ENCODE results near the gene SBF1. TPM values are rescaled to one million over a fixed set of nuclear protein-coding genes. Genes with fewer than 3 reads are reported as not detected.

The SBF1 gene
- total and polyA plus RNA-seq, 2 of the 13 experiments (the other 11 are each of a cell fraction or from before 2014, with no cell fraction given) = 31.7 to 40.9 TPM

DNA sequence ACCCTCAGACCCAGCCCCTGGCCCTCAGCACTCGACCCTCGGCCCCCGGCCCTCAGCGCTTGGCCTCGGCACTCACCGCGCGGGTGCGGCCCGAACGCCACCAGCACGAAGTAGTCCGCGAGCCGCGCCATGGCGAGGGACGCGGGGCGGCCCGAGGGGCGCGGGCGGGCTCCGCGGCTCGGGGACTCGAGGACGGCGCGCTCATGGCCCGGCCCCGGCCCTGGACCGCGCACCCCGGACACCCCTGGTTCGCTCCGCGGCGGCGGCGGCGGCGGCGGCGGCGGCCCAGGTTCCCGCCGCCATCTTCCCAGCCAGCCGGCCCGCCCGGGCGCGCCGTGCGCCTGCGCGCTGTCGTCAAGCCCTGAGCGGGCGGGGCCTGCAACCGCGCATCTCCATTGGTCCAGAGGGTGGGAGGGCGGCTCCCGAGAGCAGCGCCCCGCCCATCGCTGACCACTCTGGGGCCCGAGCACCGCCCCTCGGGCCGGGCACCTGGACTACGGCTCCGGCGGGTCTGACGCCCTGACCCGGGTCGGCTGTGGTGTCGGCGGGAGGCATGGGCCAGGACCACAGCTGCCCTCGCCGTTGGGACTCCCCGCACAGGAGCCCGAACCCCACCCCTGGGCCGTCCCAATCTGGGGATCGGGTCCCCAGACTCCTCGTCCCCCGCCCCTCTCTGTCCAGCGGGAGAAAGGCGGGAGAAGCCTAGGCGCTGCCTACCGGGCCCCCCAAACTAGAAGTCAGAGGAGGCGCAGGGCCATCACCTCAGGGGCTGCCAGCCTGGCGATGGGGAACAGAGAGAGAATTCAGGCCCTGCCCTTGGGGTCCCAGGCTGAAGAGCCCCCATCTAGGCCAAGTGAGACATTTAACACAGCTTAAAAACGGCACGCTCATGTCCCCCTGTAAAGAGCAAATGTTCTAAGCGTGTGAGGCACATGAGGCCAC, at the start of gene SBF1 (continued):
- TF ChIP-seq, protein P1, sequence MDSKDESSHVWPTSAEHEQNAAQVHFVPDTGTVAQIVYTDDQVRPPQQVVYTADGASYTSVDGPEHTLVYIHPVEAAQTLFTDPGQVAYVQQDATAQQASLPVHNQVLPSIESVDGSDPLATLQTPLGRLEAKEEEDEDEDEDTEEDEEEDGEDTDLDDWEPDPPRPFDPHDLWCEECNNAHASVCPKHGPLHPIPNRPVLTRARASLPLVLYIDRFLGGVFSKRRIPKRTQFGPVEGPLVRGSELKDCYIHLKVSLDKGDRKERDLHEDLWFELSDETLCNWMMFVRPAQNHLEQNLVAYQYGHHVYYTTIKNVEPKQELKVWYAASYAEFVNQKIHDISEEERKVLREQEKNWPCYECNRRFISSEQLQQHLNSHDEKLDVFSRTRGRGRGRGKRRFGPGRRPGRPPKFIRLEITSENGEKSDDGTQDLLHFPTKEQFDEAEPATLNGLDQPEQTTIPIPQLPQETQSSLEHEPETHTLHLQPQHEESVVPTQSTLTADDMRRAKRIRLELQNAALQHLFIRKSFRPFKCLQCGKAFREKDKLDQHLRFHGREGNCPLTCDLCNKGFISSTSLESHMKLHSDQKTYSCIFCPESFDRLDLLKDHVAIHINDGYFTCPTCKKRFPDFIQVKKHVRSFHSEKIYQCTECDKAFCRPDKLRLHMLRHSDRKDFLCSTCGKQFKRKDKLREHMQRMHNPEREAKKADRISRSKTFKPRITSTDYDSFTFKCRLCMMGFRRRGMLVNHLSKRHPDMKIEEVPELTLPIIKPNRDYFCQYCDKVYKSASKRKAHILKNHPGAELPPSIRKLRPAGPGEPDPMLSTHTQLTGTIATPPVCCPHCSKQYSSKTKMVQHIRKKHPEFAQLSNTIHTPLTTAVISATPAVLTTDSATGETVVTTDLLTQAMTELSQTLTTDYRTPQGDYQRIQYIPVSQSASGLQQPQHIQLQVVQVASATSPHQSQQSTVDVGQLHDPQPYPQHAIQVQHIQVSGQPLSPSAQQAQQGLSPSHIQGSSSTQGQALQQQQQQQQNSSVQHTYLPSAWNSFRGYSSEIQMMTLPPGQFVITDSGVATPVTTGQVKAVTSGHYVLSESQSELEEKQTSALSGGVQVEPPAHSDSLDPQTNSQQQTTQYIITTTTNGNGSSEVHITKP (CRISPR knock-in tag; IDR thresholded peaks at IDR 0.05; ENCODE audit: low read depth) = no peak
- TF ChIP-seq, protein P2, sequence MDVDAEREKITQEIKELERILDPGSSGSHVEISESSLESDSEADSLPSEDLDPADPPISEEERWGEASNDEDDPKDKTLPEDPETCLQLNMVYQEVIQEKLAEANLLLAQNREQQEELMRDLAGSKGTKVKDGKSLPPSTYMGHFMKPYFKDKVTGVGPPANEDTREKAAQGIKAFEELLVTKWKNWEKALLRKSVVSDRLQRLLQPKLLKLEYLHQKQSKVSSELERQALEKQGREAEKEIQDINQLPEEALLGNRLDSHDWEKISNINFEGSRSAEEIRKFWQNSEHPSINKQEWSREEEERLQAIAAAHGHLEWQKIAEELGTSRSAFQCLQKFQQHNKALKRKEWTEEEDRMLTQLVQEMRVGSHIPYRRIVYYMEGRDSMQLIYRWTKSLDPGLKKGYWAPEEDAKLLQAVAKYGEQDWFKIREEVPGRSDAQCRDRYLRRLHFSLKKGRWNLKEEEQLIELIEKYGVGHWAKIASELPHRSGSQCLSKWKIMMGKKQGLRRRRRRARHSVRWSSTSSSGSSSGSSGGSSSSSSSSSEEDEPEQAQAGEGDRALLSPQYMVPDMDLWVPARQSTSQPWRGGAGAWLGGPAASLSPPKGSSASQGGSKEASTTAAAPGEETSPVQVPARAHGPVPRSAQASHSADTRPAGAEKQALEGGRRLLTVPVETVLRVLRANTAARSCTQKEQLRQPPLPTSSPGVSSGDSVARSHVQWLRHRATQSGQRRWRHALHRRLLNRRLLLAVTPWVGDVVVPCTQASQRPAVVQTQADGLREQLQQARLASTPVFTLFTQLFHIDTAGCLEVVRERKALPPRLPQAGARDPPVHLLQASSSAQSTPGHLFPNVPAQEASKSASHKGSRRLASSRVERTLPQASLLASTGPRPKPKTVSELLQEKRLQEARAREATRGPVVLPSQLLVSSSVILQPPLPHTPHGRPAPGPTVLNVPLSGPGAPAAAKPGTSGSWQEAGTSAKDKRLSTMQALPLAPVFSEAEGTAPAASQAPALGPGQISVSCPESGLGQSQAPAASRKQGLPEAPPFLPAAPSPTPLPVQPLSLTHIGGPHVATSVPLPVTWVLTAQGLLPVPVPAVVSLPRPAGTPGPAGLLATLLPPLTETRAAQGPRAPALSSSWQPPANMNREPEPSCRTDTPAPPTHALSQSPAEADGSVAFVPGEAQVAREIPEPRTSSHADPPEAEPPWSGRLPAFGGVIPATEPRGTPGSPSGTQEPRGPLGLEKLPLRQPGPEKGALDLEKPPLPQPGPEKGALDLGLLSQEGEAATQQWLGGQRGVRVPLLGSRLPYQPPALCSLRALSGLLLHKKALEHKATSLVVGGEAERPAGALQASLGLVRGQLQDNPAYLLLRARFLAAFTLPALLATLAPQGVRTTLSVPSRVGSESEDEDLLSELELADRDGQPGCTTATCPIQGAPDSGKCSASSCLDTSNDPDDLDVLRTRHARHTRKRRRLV (CRISPR knock-in tag; IDR thresholded peaks at IDR 0.05) = no peak
- TF ChIP-seq BRCA1 (CRISPR knock-in tag; IDR thresholded peaks at IDR 0.05) (no peak), SSRP1 (CRISPR knock-in tag; IDR thresholded peaks at IDR 0.05) (no peak), ZNF773 (CRISPR knock-in tag; IDR thresholded peaks at IDR 0.05; ENCODE audit: borderline replicate concordance) (no peak), KDM1A (CRISPR knock-in tag; IDR thresholded peaks at IDR 0.05) (no peak), FOXJ3 (CRISPR knock-in tag; IDR thresholded peaks at IDR 0.05; ENCODE audit: borderline replicate concordance) (no peak), NFRKB (IDR thresholded peaks at IDR 0.05) (no peak)
- TF ChIP-seq, protein P3, sequence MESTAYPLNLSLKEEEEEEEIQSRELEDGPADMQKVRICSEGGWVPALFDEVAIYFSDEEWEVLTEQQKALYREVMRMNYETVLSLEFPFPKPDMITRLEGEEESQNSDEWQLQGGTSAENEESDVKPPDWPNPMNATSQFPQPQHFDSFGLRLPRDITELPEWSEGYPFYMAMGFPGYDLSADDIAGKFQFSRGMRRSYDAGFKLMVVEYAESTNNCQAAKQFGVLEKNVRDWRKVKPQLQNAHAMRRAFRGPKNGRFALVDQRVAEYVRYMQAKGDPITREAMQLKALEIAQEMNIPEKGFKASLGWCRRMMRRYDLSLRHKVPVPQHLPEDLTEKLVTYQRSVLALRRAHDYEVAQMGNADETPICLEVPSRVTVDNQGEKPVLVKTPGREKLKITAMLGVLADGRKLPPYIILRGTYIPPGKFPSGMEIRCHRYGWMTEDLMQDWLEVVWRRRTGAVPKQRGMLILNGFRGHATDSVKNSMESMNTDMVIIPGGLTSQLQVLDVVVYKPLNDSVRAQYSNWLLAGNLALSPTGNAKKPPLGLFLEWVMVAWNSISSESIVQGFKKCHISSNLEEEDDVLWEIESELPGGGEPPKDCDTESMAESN (CRISPR knock-in tag; conservative IDR thresholded peaks at IDR 0.05) = no peak
- TF ChIP-seq, protein P4, sequence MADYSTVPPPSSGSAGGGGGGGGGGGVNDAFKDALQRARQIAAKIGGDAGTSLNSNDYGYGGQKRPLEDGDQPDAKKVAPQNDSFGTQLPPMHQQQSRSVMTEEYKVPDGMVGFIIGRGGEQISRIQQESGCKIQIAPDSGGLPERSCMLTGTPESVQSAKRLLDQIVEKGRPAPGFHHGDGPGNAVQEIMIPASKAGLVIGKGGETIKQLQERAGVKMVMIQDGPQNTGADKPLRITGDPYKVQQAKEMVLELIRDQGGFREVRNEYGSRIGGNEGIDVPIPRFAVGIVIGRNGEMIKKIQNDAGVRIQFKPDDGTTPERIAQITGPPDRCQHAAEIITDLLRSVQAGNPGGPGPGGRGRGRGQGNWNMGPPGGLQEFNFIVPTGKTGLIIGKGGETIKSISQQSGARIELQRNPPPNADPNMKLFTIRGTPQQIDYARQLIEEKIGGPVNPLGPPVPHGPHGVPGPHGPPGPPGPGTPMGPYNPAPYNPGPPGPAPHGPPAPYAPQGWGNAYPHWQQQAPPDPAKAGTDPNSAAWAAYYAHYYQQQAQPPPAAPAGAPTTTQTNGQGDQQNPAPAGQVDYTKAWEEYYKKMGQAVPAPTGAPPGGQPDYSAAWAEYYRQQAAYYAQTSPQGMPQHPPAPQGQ (CRISPR knock-in tag; IDR thresholded peaks at IDR 0.05; ENCODE audit: borderline replicate concordance) = no peak

Data from HepG2 (cell line).